Measurements from ENCODE around the gene GPR180.

DNA sequence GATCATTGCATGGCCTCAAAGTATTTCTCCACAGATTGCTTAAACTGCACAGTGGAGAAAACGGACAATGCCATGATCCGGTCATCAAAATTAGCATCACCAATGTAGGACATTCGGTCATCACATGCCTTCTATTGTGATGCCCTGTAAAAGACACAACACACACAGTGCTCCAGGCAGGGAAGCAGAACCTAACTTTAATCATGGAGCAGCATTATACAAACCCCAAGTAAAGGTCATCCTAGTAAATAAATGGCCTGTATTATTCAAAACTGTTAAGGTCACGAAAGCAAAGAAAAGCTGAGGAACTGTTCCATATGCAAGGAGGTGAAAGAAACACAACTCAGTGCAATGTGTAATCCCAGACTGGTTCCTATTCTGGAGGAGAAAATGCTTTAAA lies 47.9 kb upstream of the GPR180 start:
- no peak for TF ChIP-seq CTCF (conservative IDR thresholded peaks at IDR 0.05; ENCODE audit: low read depth, low read length)
- no peak for TF ChIP-seq EZH2 (IDR thresholded peaks at IDR 0.05; ENCODE audit: low read length, unreplicated experiment)
- no peak for TF ChIP-seq EZH2phosphoT487 (IDR thresholded peaks at IDR 0.05; ENCODE audit: borderline replicate concordance, low read length)
